IMR-90 (cell line): ENCODE data around the gene PRKD3. TPM values are rescaled to one million over a fixed set of nuclear protein-coding genes. Genes with fewer than 3 reads are reported as not detected.

Source experiments
- ATAC-seq: fragments of 200-7000 bp; cut with Tn5 transposase; 2 replicates; pipeline ENCODE4 v1.9.1; 2020; ENCODE audit warnings: low read depth, mild to moderate bottlenecking, moderate library complexity
- BruUV-seq: library from RNA; stranded (reverse); fragments of 400-500 nt; replicated peaks from 2 replicates; lab custom pipeline; 2021; lab: Mats Ljungman, UMichigan
- CTCF ChIA-PET: fragments of 300-600 bp; formaldehyde crosslinking; extraction: SDS; loops from one replicate; lab custom pipeline; 2021; ENCODE audit warnings: antibody characterized with exemption; lab: Yijun Ruan, JAX
- POLR2A ChIA-PET: fragments of 300-600 bp; sonication (Branson Sonifier 250); formaldehyde crosslinking; loops from one replicate; lab custom pipeline; 2022; ENCODE audit warnings: antibody characterized with exemption; ENCODE audit not compliant: unreplicated experiment; lab: Charles Lee
- DNase-seq: peaks from one replicate; pipeline ENCODE4 v3.0.0; 2013
- H2AFZ ChIP-seq: replicated peaks from 2 replicates; pipeline ENCODE3; 2013; ENCODE audit warnings: low read length, mild to moderate bottlenecking; ENCODE audit not compliant: poor library complexity
- H2AK5ac ChIP-seq: 2 replicates; pipeline ENCODE4 v1.6.1; 2013; ENCODE audit warnings: low read depth, low read length, inconsistent platforms
- H2AK9ac ChIP-seq: replicated peaks from 2 replicates; pipeline ENCODE3; 2013; ENCODE audit warnings: mild to moderate bottlenecking, low read depth, low read length, moderate library complexity; ENCODE audit not compliant: poor library complexity
- H2BK120ac ChIP-seq: 2 replicates; pipeline ENCODE4 v1.6.1; 2013; ENCODE audit warnings: low read depth, low read length, inconsistent platforms
- H2BK15ac ChIP-seq: 3 replicates; pipeline ENCODE4 v1.6.1; 2013; ENCODE audit warnings: low read depth, low read length, inconsistent platforms
- H2BK20ac ChIP-seq: 2 replicates; pipeline ENCODE4 v1.6.1; 2013; ENCODE audit warnings: low read depth, mild to moderate bottlenecking, inconsistent platforms, low read length, moderate library complexity
- H2BK5ac ChIP-seq: 2 replicates; pipeline ENCODE4 v1.6.1; 2013; ENCODE audit warnings: mild to moderate bottlenecking, low read depth, low read length, inconsistent platforms; ENCODE audit not compliant: poor library complexity, severe bottlenecking
- H3K14ac ChIP-seq: replicated peaks from 2 replicates; pipeline ENCODE4 v1.6.1; 2013; ENCODE audit warnings: low read depth, low read length, inconsistent platforms
- H3K18ac ChIP-seq: 2 replicates; pipeline ENCODE4 v1.6.1; 2013; ENCODE audit warnings: low read depth, low read length, control low read depth
- H3K23ac ChIP-seq: 2 replicates; pipeline ENCODE4 v1.6.1; 2013; ENCODE audit warnings: low read depth, low read length, inconsistent platforms
- H3K27ac ChIP-seq: 2 replicates; pipeline ENCODE4 v1.5.1; 2013; ENCODE audit warnings: mild to moderate bottlenecking, control low read depth, low read length; ENCODE audit not compliant: insufficient read depth
- H3K27me3 ChIP-seq: 2 replicates; pipeline ENCODE4 v1.6.1; 2013; ENCODE audit warnings: low read length; ENCODE audit not compliant: control insufficient read depth, insufficient read depth
- H3K36me3 ChIP-seq: 2 replicates; pipeline ENCODE4 v1.6.1; 2013; ENCODE audit warnings: low read length, mixed read lengths; ENCODE audit not compliant: control insufficient read depth, insufficient read depth
- H3K4ac ChIP-seq: 2 replicates; pipeline ENCODE4 v1.6.1; 2013; ENCODE audit warnings: low read depth, low read length, inconsistent platforms
- H3K4me1 ChIP-seq: 2 replicates; pipeline ENCODE4 v1.6.1; 2013; ENCODE audit warnings: low read length, mixed read lengths; ENCODE audit not compliant: control insufficient read depth, insufficient read depth
- H3K4me2 ChIP-seq: 2 replicates; pipeline ENCODE4 v1.6.1; 2013; ENCODE audit warnings: low read depth, mild to moderate bottlenecking, control low read depth, low read length, moderate library complexity
- H3K4me3 ChIP-seq: 2 replicates; pipeline ENCODE4 v1.5.1; 2013; ENCODE audit warnings: low read depth, mild to moderate bottlenecking, control low read depth, low read length, moderate library complexity; ENCODE audit not compliant: insufficient read depth
- H3K56ac ChIP-seq: 2 replicates; pipeline ENCODE4 v1.6.1; 2013; ENCODE audit warnings: low read length, inconsistent platforms; ENCODE audit not compliant: insufficient read depth; ENCODE audit errors: extremely low read depth
- H3K79me1 ChIP-seq, 2 experiments: 2 replicates each; pipeline ENCODE4 v1.6.1; 2013; ENCODE audit warnings: low read length in 2 of 2, inconsistent platforms in 1 of 2, low read depth in 1 of 2
- H3K9ac ChIP-seq: 2 replicates; pipeline ENCODE4 v1.6.1; 2013; ENCODE audit warnings: low read depth, low read length, control low read depth
- H3K9me1 ChIP-seq: 2 replicates; pipeline ENCODE4 v1.6.1; 2013; ENCODE audit warnings: low read length, inconsistent platforms; ENCODE audit not compliant: insufficient read depth
- H3K9me3 ChIP-seq: 2 replicates; pipeline ENCODE4 v1.6.1; 2013; ENCODE audit warnings: low read length; ENCODE audit not compliant: control insufficient read depth, insufficient read depth
- H4K20me1 ChIP-seq: 2 replicates; pipeline ENCODE4 v1.6.1; 2013; ENCODE audit warnings: low read length, inconsistent platforms; ENCODE audit not compliant: insufficient read depth
- H4K5ac ChIP-seq: 2 replicates; pipeline ENCODE4 v1.6.1; 2013; ENCODE audit warnings: mild to moderate bottlenecking, low read depth, low read length, control low read depth
- H4K8ac ChIP-seq, 2 experiments: 2 replicates each; pipeline ENCODE4 v1.6.1; 2013; ENCODE audit warnings: low read depth in 2 of 2, low read length in 2 of 2, control low read depth in 1 of 2, inconsistent platforms in 1 of 2
- H4K91ac ChIP-seq: 2 replicates; pipeline ENCODE4 v1.6.1; 2013; ENCODE audit warnings: low read depth, low read length, inconsistent platforms; ENCODE audit not compliant: insufficient read depth
- BHLHE40 ChIP-seq: fragments of 150-350 bp; IDR thresholded peaks from 2 replicates; pipeline ENCODE4 v1.6.1; 2016; ENCODE audit warnings: mild to moderate bottlenecking, low read depth, low read length
- CEBPB ChIP-seq: IDR thresholded peaks from 2 replicates; pipeline ENCODE4 v1.6.1; 2012; ENCODE audit warnings: low read depth, low read length, improper control_type of control experiment
- CHD1 ChIP-seq: IDR thresholded peaks from 2 replicates; pipeline ENCODE4 v1.6.1; 2012; ENCODE audit warnings: low read depth, low read length, improper control_type of control experiment
- FOS ChIP-seq: fragments of 150-350 bp; IDR thresholded peaks from 2 replicates; pipeline ENCODE4 v1.6.1; 2016; ENCODE audit warnings: low read depth, low read length
- MAFK ChIP-seq: IDR thresholded peaks from 2 replicates; pipeline ENCODE4 v1.6.1; 2012; ENCODE audit warnings: low read depth, low read length, improper control_type of control experiment
- MAZ ChIP-seq: IDR thresholded peaks from 2 replicates; pipeline ENCODE4 v1.6.1; 2012; ENCODE audit warnings: low read depth, mild to moderate bottlenecking, low read length, improper control_type of control experiment, moderate library complexity, borderline replicate concordance
- MXI1 ChIP-seq: IDR thresholded peaks from 2 replicates; pipeline ENCODE4 v1.6.1; 2012; ENCODE audit warnings: low read depth, mild to moderate bottlenecking, low read length, moderate library complexity, borderline replicate concordance
- NFE2L2 ChIP-seq: fragments of 150-350 bp; IDR thresholded peaks from 2 replicates; pipeline ENCODE4 v1.6.1; 2016; ENCODE audit warnings: low read depth, mild to moderate bottlenecking, low read length
- POLR2A ChIP-seq: IDR thresholded peaks from 2 replicates; pipeline ENCODE4 v1.6.1; 2012; ENCODE audit warnings: mild to moderate bottlenecking, low read depth, low read length
- RAD21 ChIP-seq: IDR thresholded peaks from 2 replicates; pipeline ENCODE4 v1.6.1; 2012; ENCODE audit warnings: low read length, improper control_type of control experiment
- RCOR1 ChIP-seq: IDR thresholded peaks from 2 replicates; pipeline ENCODE4 v1.6.1; 2012; ENCODE audit warnings: mild to moderate bottlenecking, low read length, improper control_type of control experiment; ENCODE audit not compliant: insufficient replicate concordance
- RFX5 ChIP-seq: IDR thresholded peaks from 2 replicates; pipeline ENCODE4 v1.8.0; 2012; ENCODE audit warnings: low read depth, mild to moderate bottlenecking, low read length, moderate library complexity
- SMC3 ChIP-seq: fragments of 150-350 bp; IDR thresholded peaks from 2 replicates; pipeline ENCODE4 v1.6.1; 2016; ENCODE audit warnings: low read depth, mild to moderate bottlenecking, antibody characterized with exemption, low read length, moderate library complexity
- WGBS, 2 experiments: methylation state at CpG; one replicate each; pipeline versions ENCODE4 v1.1.5 to v1.1.7; 2013; ENCODE audit warnings: missing lambda C conversion rate in 2 of 2; ENCODE audit not compliant: insufficient read length in 1 of 2; ENCODE audit errors: extremely low coverage in 2 of 2; 5-methylcytosine and 5-hydroxymethylcytosine counted together
- dilution Hi-C: fragments of 300-500 bp; cut with HindIII; formaldehyde crosslinking; loops from one replicate; pipeline ENCODE4 v1.14.3; 2018; ENCODE audit warnings: low sequenced_read_pairs; ENCODE audit not compliant: unreplicated experiment
- in situ Hi-C: fragments of 300-500 bp; cut with MboI; formaldehyde crosslinking; loops from 3 replicates; pipeline ENCODE4 v1.14.3; 2019; ENCODE audit warnings: low sequenced_read_pairs, inconsistent platforms, mixed read lengths
- intact Hi-C: fragments of 100-400 bp; cut with micrococcal nuclease; formaldehyde crosslinking; loops from 2 replicates; pipeline ENCODE4 v1.10.0; 2022
- polyA plus RNA-seq, 3 experiments: library from polyadenylated mRNA; depleted of rRNA; stranded (reverse); fragments of >200 nt; gene quantifications; 2 replicates each; pipeline ENCODE4 v1.2.3, GENCODE V29; 2012; ENCODE audit warnings: low replicate concordance in 1 of 3
- total RNA-seq: library from RNA; depleted of rRNA; stranded (reverse); fragments of >200 nt; gene quantifications from 2 replicates; pipeline ENCODE4 v1.2.3, GENCODE V29; 2012
- TF ChIP-seq, protein P1 (sequence below): fragments of 150-350 bp; IDR thresholded peaks from 2 replicates; pipeline ENCODE4 v1.6.1; 2017; ENCODE audit warnings: mild to moderate bottlenecking, antibody characterized with exemption, low read length, low read depth
- TF ChIP-seq, protein P2 (sequence below): fragments of 150-350 bp; IDR thresholded peaks from 2 replicates; pipeline ENCODE4 v1.6.1; 2016; ENCODE audit warnings: low read depth, mild to moderate bottlenecking, low read length, moderate library complexity, borderline replicate concordance
- TF ChIP-seq, protein P3 (sequence below): conservative IDR thresholded peaks from 2 replicates; pipeline ENCODE4 v1.5.1; 2012; ENCODE audit warnings: mild to moderate bottlenecking, low read depth, low read length, improper control_type of control experiment

Gene PRKD3
- total and polyA plus RNA-seq, 2 of the 4 experiments (the other 2 are of a cell fraction): 15.8 to 46.4 TPM

DNA sequence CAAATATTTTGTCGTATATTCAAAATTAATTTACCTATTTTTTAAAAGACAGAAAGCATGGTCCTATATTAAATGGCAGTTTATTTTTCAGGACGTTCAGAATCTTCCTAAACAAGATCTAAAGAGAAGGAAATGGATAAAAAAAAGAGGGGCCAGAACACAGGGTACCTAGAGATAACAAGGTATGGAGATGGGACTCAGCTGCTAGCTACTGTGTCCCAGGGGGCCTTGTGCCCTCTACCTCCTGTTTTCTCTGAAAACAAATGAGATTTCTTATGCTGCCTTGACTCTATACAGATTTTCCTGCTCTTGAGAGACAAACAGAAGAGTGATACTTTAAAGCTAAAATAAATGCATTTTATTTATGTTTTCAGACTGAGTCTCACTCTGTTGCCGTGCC, 9.3 kb downstream of the PRKD3 start:
- H2BK120ac ChIP-seq: no peak overlapping the region
- no peak overlapping the region for H3K4ac ChIP-seq
- no peak overlapping the region for H2AK9ac ChIP-seq
- H3K56ac ChIP-seq: no peak overlapping the region
- intact Hi-C loops (no loop called here), dilution Hi-C loops (no loop called here), in situ Hi-C loops (no loop called here)
- H3K79me1 ChIP-seq: peaks cover 35 to 63% of the 10 kb centered on the region in 2 experiments
- peaks cover 5% of the 10 kb centered on the region for H3K36me3 ChIP-seq
- no peak overlapping the region for H3K4me3 ChIP-seq
- H3K4me1 ChIP-seq: peaks cover 7% of the 10 kb centered on the region
- ChIA-PET POLR2A (no interaction called here), CTCF (no interaction called here)
- no peak for ATAC-seq
- no peak overlapping the region for H2AK5ac ChIP-seq
- H4K91ac ChIP-seq: no peak overlapping the region
- H2BK15ac ChIP-seq: no peak overlapping the region
- no peak overlapping the region for H2BK5ac ChIP-seq
- H4K5ac ChIP-seq: no peak overlapping the region
- 0 out of 2 replicates have a peak, but pooled peaks cover 3% of the 10 kb centered on the region for H3K9me1 ChIP-seq
- H3K14ac ChIP-seq: no peak overlapping the region
- no peak overlapping the region for H3K18ac ChIP-seq
- no peaks in the 10 kb centered on the region for H3K9me3 ChIP-seq
- no peak for DNase-seq
- no peaks in the 10 kb centered on the region; the same call in 1 of the 2 replicates for H4K20me1 ChIP-seq
- no peak for TF ChIP-seq NFE2L2
- no peak for TF ChIP-seq MAZ
- no peak for TF ChIP-seq MAFK
- no peak for TF ChIP-seq CEBPB
- TF ChIP-seq POLR2A: no peak
- no peak for TF ChIP-seq SMC3
- no peak for TF ChIP-seq RFX5
- TF ChIP-seq, protein P1, sequence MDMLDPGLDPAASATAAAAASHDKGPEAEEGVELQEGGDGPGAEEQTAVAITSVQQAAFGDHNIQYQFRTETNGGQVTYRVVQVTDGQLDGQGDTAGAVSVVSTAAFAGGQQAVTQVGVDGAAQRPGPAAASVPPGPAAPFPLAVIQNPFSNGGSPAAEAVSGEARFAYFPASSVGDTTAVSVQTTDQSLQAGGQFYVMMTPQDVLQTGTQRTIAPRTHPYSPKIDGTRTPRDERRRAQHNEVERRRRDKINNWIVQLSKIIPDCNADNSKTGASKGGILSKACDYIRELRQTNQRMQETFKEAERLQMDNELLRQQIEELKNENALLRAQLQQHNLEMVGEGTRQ: no peak
- no peak for TF ChIP-seq FOS
- TF ChIP-seq CHD1: no peak
- TF ChIP-seq BHLHE40: no peak
- no peak for TF ChIP-seq RAD21
- TF ChIP-seq, protein P2, sequence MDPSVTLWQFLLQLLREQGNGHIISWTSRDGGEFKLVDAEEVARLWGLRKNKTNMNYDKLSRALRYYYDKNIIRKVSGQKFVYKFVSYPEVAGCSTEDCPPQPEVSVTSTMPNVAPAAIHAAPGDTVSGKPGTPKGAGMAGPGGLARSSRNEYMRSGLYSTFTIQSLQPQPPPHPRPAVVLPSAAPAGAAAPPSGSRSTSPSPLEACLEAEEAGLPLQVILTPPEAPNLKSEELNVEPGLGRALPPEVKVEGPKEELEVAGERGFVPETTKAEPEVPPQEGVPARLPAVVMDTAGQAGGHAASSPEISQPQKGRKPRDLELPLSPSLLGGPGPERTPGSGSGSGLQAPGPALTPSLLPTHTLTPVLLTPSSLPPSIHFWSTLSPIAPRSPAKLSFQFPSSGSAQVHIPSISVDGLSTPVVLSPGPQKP: no peak
- TF ChIP-seq MXI1: no peak
- TF ChIP-seq RCOR1: no peak
- TF ChIP-seq, protein P3, sequence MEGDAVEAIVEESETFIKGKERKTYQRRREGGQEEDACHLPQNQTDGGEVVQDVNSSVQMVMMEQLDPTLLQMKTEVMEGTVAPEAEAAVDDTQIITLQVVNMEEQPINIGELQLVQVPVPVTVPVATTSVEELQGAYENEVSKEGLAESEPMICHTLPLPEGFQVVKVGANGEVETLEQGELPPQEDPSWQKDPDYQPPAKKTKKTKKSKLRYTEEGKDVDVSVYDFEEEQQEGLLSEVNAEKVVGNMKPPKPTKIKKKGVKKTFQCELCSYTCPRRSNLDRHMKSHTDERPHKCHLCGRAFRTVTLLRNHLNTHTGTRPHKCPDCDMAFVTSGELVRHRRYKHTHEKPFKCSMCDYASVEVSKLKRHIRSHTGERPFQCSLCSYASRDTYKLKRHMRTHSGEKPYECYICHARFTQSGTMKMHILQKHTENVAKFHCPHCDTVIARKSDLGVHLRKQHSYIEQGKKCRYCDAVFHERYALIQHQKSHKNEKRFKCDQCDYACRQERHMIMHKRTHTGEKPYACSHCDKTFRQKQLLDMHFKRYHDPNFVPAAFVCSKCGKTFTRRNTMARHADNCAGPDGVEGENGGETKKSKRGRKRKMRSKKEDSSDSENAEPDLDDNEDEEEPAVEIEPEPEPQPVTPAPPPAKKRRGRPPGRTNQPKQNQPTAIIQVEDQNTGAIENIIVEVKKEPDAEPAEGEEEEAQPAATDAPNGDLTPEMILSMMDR: no peak
- H3K9ac ChIP-seq: no peak overlapping the region
- no peak overlapping the region for H4K8ac ChIP-seq
- WGBS, 2 experiments: no CpG with 5 or more reads among the region's 3 CpGs
- no peak overlapping the region for H2AFZ ChIP-seq
- H3K4me2 ChIP-seq: no peak overlapping the region
- H3K27me3 ChIP-seq: no peaks in the 10 kb centered on the region
- no peak overlapping the region for H2BK20ac ChIP-seq
- H3K27ac ChIP-seq: no peak overlapping the region
- no TSS peak for BruUV-seq
- H3K23ac ChIP-seq: no peak overlapping the region
